Common myeloid progenitor, CD34-positive (primary cell): ENCODE data around the gene MYO16.

Source experiments
- CTCF ChIA-PET: fragments of 350-600 bp; sonication (Branson Sonifier 250); formaldehyde crosslinking; loops from one replicate; lab custom pipeline; 2021; ENCODE audit warnings: antibody characterized with exemption; lab: Charles Lee
- POLR2A ChIA-PET: fragments of 350-600 bp; sonication (Branson Sonifier 250); formaldehyde crosslinking; loops from one replicate; lab custom pipeline; 2021; ENCODE audit warnings: antibody characterized with exemption; lab: Charles Lee
- DNase-seq, 3 donors: peaks; one replicate each; pipeline versions ENCODE4 v3.0.0 to v3.0.0-alpha.2; 2013
- H3K27ac ChIP-seq, 2 experiments: 1 replicate in 1 of 2; 2 replicates in 1 of 2; pipeline ENCODE4 v1.7.0; 2013; ENCODE audit warnings: inconsistent platforms in 2 of 2, low read length in 2 of 2, mild to moderate bottlenecking in 2 of 2, low read depth in 1 of 2, moderate library complexity in 1 of 2; ENCODE audit not compliant: severe bottlenecking in 2 of 2, insufficient read depth in 1 of 2, poor library complexity in 1 of 2
- H3K27me3 ChIP-seq, 5 experiments: replicated peaks in 2 of 5; 1 replicate in 3 of 5; 2 replicates in 2 of 5; pipeline versions ENCODE4 v1.6.1 to v1.7.0; 2013; ENCODE audit warnings: low read length in 4 of 5, mild to moderate bottlenecking in 2 of 5, moderate library complexity in 2 of 5, inconsistent platforms in 1 of 5; ENCODE audit not compliant: insufficient read depth in 5 of 5, control insufficient read depth in 4 of 5
- H3K36me3 ChIP-seq, 4 experiments: 1 replicate in 2 of 4; 2 replicates in 2 of 4; pipeline versions ENCODE4 v1.6.1 to v1.7.0; 2013; ENCODE audit warnings: low read length in 3 of 4, control low read depth in 1 of 4, mild to moderate bottlenecking in 1 of 4; ENCODE audit not compliant: control insufficient read depth in 4 of 4, insufficient read depth in 4 of 4
- H3K4me1 ChIP-seq, 4 experiments: 1 replicate in 3 of 4; 2 replicates in 1 of 4; pipeline versions ENCODE4 v1.6.1 to v1.7.1; 2013; ENCODE audit warnings: low read length in 3 of 4, mild to moderate bottlenecking in 3 of 4, control low read depth in 1 of 4, inconsistent platforms in 1 of 4, moderate library complexity in 1 of 4; ENCODE audit not compliant: control insufficient read depth in 4 of 4, insufficient read depth in 4 of 4; ENCODE audit errors: control extremely low read depth in 1 of 4
- H3K4me3 ChIP-seq, 7 experiments: 1 replicate in 4 of 7; 2 replicates in 3 of 7; pipeline versions ENCODE4 v1.5.1 to v1.7.0; 2013; ENCODE audit warnings: mild to moderate bottlenecking in 7 of 7, low read length in 6 of 7, moderate library complexity in 6 of 7, inconsistent platforms in 2 of 7, low read depth in 2 of 7, control low read depth in 1 of 7; ENCODE audit not compliant: insufficient read depth in 4 of 7, control insufficient read depth in 1 of 7; ENCODE audit errors: extremely low read depth in 1 of 7
- H3K9me3 ChIP-seq, 5 experiments: 1 replicate in 4 of 5; 2 replicates in 1 of 5; pipeline versions ENCODE4 v1.6.1 to v1.7.1; 2013; ENCODE audit warnings: low read length in 4 of 5, mild to moderate bottlenecking in 2 of 5, inconsistent platforms in 1 of 5, low read depth in 1 of 5, moderate library complexity in 1 of 5; ENCODE audit not compliant: control insufficient read depth in 4 of 5, insufficient read depth in 2 of 5; ENCODE audit errors: control extremely low read depth in 1 of 5
- WGBS: methylation state at CpG from one replicate; pipeline ENCODE4 v1.1.5; 2013; ENCODE audit not compliant: insufficient coverage; 5-methylcytosine and 5-hydroxymethylcytosine counted together

MYO16 gene

GRCh38 chr13:108917581-108917980 is 288.2 kb downstream of the MYO16 start:
- H3K9me3 ChIP-seq: no peaks in the 10 kb centered on the region
- WGBS: 80% methylated on average over 1 of the region's 3 CpGs
- no peak for DNase-seq
- peaks cover 6 to 17% (median 14%) of the 10 kb centered on the region in 4 experiments for H3K4me1 ChIP-seq
- no peaks in the 10 kb centered on the region for H3K27me3 ChIP-seq
- ChIA-PET POLR2A (no interaction called here), CTCF (no interaction called here)
- H3K27ac ChIP-seq: no peak overlapping the region
- no peaks in the 10 kb centered on the region for H3K36me3 ChIP-seq
- H3K4me3 ChIP-seq: no peak overlapping the region

GRCh38 chr13:108919036-108919907 is 289.9 kb downstream of the MYO16 start:
- no peak for DNase-seq
- POLR2A ChIA-PET: no interaction called here
- no peak overlapping the region for H3K4me3 ChIP-seq

GRCh38 chr13:108920137-108920536 is 290.7 kb downstream of the MYO16 start:
- Histone ChIP-seq H3K36me3 (no peaks in the 10 kb centered on the region), H3K27ac (no peak overlapping the region), H3K4me3 (no peak overlapping the region), H3K4me1 (peaks cover 6 to 13% (median 10%) of the 10 kb centered on the region in 4 experiments), H3K27me3 (no peaks in the 10 kb centered on the region), H3K9me3 (no peaks in the 10 kb centered on the region)
- POLR2A ChIA-PET: no interaction called here
- no peak for DNase-seq
- CTCF ChIA-PET: no interaction called here
- WGBS: 100% methylated on average over 3 of the region's 4 CpGs

More at GRCh38 chr13:108919036-108919907, 289.9 kb downstream of the MYO16 start:
- Histone ChIP-seq H3K9me3 (no peaks in the 10 kb centered on the region), H3K27me3 (no peaks in the 10 kb centered on the region), H3K27ac (no peak overlapping the region), H3K4me1 (peaks cover 6 to 17% (median 14%) of the 10 kb centered on the region in 4 experiments), H3K36me3 (no peaks in the 10 kb centered on the region)
- 97% methylated on average over 8 of the region's 11 CpGs for WGBS
- CTCF ChIA-PET: no interaction called here

GRCh38 chr13:108921238-108921637 is 291.8 kb downstream of the MYO16 start:
- no CpG with 5 or more reads among the region's 1 CpG for WGBS
- Histone ChIP-seq H3K27me3 (no peaks in the 10 kb centered on the region), H3K4me3 (no peak overlapping the region), H3K27ac (no peak overlapping the region), H3K36me3 (no peaks in the 10 kb centered on the region), H3K4me1 (peaks cover 0 to 2% (median 1%) of the 10 kb centered on the region in 4 experiments), H3K9me3 (no peaks in the 10 kb centered on the region)
- ChIA-PET CTCF (interaction anchor here (1.0 kb wide), 1 partner anchor 9 kb away, joined by 3 read pairs; no protein-coding TSS in a partner anchor), POLR2A (no interaction called here)
- DNase-seq: no peak

GRCh38 chr13:108922108-108922507 is 292.7 kb downstream of the MYO16 start:
- POLR2A ChIA-PET: no interaction called here
- no peaks in the 10 kb centered on the region for H3K9me3 ChIP-seq
- no peaks in the 10 kb centered on the region for H3K36me3 ChIP-seq
- no peaks in the 10 kb centered on the region for H3K27me3 ChIP-seq
- CTCF ChIA-PET: no interaction called here
- H3K4me3 ChIP-seq: no peak overlapping the region
- WGBS: 98% methylated on average over 5 of the region's 5 CpGs
- no peak overlapping the region for H3K27ac ChIP-seq
- DNase-seq: no peak
- no peaks in the 10 kb centered on the region for H3K4me1 ChIP-seq

GRCh38 chr13:108923386-108924047 is 294.1 kb downstream of the MYO16 start:
- H3K36me3 ChIP-seq: no peaks in the 10 kb centered on the region
- H3K4me1 ChIP-seq: no peaks in the 10 kb centered on the region
- no peaks in the 10 kb centered on the region for H3K27me3 ChIP-seq
- no peak overlapping the region for H3K27ac ChIP-seq
- no peak for DNase-seq
- no peak overlapping the region for H3K4me3 ChIP-seq
- ChIA-PET CTCF (no interaction called here), POLR2A (no interaction called here)
- WGBS: 96% methylated on average over 13 of the region's 15 CpGs
- H3K9me3 ChIP-seq: no peaks in the 10 kb centered on the region

GRCh38 chr13:108924134-108924533 is 294.7 kb downstream of the MYO16 start:
- WGBS: 100% methylated on average over 2 of the region's 5 CpGs
- H3K27ac ChIP-seq: no peak overlapping the region
- H3K36me3 ChIP-seq: no peaks in the 10 kb centered on the region
- H3K9me3 ChIP-seq: no peaks in the 10 kb centered on the region
- CTCF ChIA-PET: no interaction called here
- no peaks in the 10 kb centered on the region for H3K27me3 ChIP-seq
- POLR2A ChIA-PET: no interaction called here
- no peaks in the 10 kb centered on the region for H3K4me1 ChIP-seq
- DNase-seq: no peak
- no peak overlapping the region for H3K4me3 ChIP-seq
